Spleen (tissue), 11 donors: ENCODE data around the gene KYNU. TPM values are rescaled to one million over a fixed set of nuclear protein-coding genes. Genes with fewer than 3 reads are reported as not detected.

ENCODE experiments used
- DNase-seq: peaks from one replicate; pipeline ENCODE4 v3.0.0-alpha.2; 2020
- H3K27ac ChIP-seq, 8 donors: fragments of 200-600 bp; sonication (generic) in 7 of 8; 1 replicate in 4 of 8; 2 replicates in 4 of 8; pipeline versions ENCODE4 v1.5.0 to v1.8.0; 2016 to 2021; ENCODE audit warnings: inconsistent platforms in 4 of 8, mild to moderate bottlenecking in 4 of 8, moderate library complexity in 1 of 8
- H3K27me3 ChIP-seq, 7 donors: fragments of 200-600 bp; sonication (generic) in 6 of 7; replicated peaks in 1 of 7; 1 replicate in 4 of 7; 2 replicates in 3 of 7; pipeline versions ENCODE4 v1.5.0 to v1.8.0; 2016 to 2021; ENCODE audit warnings: inconsistent platforms in 3 of 7, mild to moderate bottlenecking in 1 of 7
- H3K36me3 ChIP-seq, 6 donors: fragments of 200-600 bp; sonication (generic) in 5 of 6; 1 replicate in 4 of 6; 2 replicates in 2 of 6; pipeline versions ENCODE4 v1.5.0 to v1.8.0; 2016 to 2021; ENCODE audit warnings: inconsistent platforms in 2 of 6
- H3K4me1 ChIP-seq, 6 donors: fragments of 200-600 bp; sonication (generic) in 5 of 6; 1 replicate in 3 of 6; 2 replicates in 3 of 6; pipeline versions ENCODE4 v1.5.0 to v1.8.0; 2016 to 2021; ENCODE audit warnings: inconsistent platforms in 3 of 6
- H3K4me3 ChIP-seq, 8 donors: fragments of 200-600 bp; sonication (generic) in 7 of 8; 1 replicate in 4 of 8; 2 replicates in 4 of 8; pipeline versions ENCODE4 v1.5.0 to v1.8.0; 2016 to 2021; ENCODE audit warnings: inconsistent platforms in 4 of 8, mild to moderate bottlenecking in 4 of 8, moderate library complexity in 2 of 8
- H3K9me3 ChIP-seq, 8 donors: fragments of 200-600 bp; sonication (generic) in 7 of 8; 1 replicate in 4 of 8; 2 replicates in 4 of 8; pipeline versions ENCODE4 v1.5.0 to v1.8.0; 2016 to 2021; ENCODE audit warnings: inconsistent platforms in 4 of 8
- POLR2A ChIP-seq, 3 donors: fragments of 450-650 bp; IDR thresholded peaks; one replicate each; pipeline ENCODE4 v1.5.1; 2017; ENCODE audit warnings: antibody characterized with exemption in 3 of 3, mild to moderate bottlenecking in 1 of 3
- POLR2AphosphoS5 ChIP-seq, 3 donors: sonication (generic); formaldehyde crosslinking; IDR thresholded peaks; one replicate each; pipeline ENCODE4 v1.5.1; 2017; ENCODE audit warnings: antibody characterized with exemption in 3 of 3
- WGBS, 5 donors: extraction: QIAGEN DNeasy Blood & Tissue Kit in 3 of 5; methylation state at CpG; one replicate each; pipeline versions ENCODE4 v1.1.5 to v1.1.7; 2013 to 2018; 5-methylcytosine and 5-hydroxymethylcytosine counted together
- intact Hi-C: fragments of 100-400 bp; cut with DNase I; formaldehyde crosslinking; loops from one replicate; pipeline ENCODE4 v1.15.0; 2023; ENCODE audit warnings: low total_unique reads
- polyA plus RNA-seq, 3 donors: library from polyadenylated mRNA; stranded (reverse); fragments of 200-250 nt; gene quantifications; one replicate each; pipeline ENCODE4 v1.2.1, GENCODE V29; 2013
- total RNA-seq, 7 donors: library from RNA; depleted of rRNA in 3 of 7; stranded (reverse); fragments of >200 nt in 3 of 7; fragmentation: NEBNext Ultra II Directional in 4 of 7; extraction: Animal tissue kit (Norgen Biotek cat#: 25700) in 4 of 7; gene quantifications; one replicate each; pipeline versions ENCODE4 v1.1.0 to v1.2.1, GENCODE V29; 2016 to 2021
- TF ChIP-seq, protein P1 (sequence below), 11 experiments: fragments of 200-600 bp in 7 of 11; fragments of 450-650 bp in 4 of 11; sonication (generic) in 4 of 11; IDR thresholded peaks in 8 of 11; conservative IDR thresholded peaks in 3 of 11; 1 replicate in 7 of 11; 2 replicates in 4 of 11; pipeline versions ENCODE4 v1.4.0 to v1.8.0; 2016 to 2021; ENCODE audit warnings: antibody characterized with exemption in 11 of 11, inconsistent platforms in 4 of 11, mild to moderate bottlenecking in 1 of 11
- donor health status: healthy with polysubstance abuse.
- donor health status: DM: no; HTN: no; CAD: no; lungs with moderate emphysema.
- donor health status: DM: no; HTN: no; CAD: no.
- donor health status: Bipolar disorder and iron deficiency.
- donor health status: healthy.
- donor health status: DM: no; HTN: no; CAD: no.
- donor health status: DM: yes; HTN: yes; CAD: no.

The KYNU gene
- total and polyA plus RNA-seq, 10 donors = 11.1 to 38.4 (median 20.8) TPM

DNA sequence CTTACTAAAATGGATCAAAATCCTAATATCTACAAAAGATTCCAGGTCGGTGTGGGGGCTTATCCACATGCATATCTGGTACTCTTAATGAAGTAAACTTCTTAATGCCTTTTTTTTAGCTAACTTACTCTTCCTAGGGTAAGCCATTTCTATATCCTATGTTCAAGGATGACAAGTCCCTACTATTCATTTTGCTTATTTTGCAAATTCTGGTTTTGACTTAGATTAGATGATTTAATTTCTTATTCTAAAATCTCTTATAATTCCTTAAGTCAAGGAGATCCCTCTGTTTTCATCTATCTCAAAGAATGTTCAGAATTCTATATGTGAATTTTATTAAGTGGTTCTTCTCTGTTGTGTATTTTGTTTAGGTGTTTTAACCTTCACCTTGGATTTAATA, 79.7 kb downstream of the KYNU start:
- Histone ChIP-seq H3K36me3 (peaks cover 0 to 69% (median 2%) of the 10 kb centered on the region in 6 donors), H3K4me1 (no peaks in the 10 kb centered on the region), H3K27me3 (no peaks in the 10 kb centered on the region), H3K9me3 (no peaks in the 10 kb centered on the region), H3K4me3 (no peak overlapping the region), H3K27ac (no peak overlapping the region)
- WGBS, 5 donors = 75 to 87% (median 85%) methylated on average over 1 of the region's 1 CpG
- no peak for TF ChIP-seq POLR2A (IDR thresholded peaks at IDR 0.05)
- no peak for TF ChIP-seq POLR2AphosphoS5 (IDR thresholded peaks at IDR 0.05)
- TF ChIP-seq, protein P1, sequence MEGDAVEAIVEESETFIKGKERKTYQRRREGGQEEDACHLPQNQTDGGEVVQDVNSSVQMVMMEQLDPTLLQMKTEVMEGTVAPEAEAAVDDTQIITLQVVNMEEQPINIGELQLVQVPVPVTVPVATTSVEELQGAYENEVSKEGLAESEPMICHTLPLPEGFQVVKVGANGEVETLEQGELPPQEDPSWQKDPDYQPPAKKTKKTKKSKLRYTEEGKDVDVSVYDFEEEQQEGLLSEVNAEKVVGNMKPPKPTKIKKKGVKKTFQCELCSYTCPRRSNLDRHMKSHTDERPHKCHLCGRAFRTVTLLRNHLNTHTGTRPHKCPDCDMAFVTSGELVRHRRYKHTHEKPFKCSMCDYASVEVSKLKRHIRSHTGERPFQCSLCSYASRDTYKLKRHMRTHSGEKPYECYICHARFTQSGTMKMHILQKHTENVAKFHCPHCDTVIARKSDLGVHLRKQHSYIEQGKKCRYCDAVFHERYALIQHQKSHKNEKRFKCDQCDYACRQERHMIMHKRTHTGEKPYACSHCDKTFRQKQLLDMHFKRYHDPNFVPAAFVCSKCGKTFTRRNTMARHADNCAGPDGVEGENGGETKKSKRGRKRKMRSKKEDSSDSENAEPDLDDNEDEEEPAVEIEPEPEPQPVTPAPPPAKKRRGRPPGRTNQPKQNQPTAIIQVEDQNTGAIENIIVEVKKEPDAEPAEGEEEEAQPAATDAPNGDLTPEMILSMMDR (IDR thresholded peaks at IDR 0.05 in 8 of 11, conservative IDR thresholded peaks at IDR 0.05 in 3 of 11) = no peak
- intact Hi-C loops = no loop called here
- no peak for DNase-seq

DNA sequence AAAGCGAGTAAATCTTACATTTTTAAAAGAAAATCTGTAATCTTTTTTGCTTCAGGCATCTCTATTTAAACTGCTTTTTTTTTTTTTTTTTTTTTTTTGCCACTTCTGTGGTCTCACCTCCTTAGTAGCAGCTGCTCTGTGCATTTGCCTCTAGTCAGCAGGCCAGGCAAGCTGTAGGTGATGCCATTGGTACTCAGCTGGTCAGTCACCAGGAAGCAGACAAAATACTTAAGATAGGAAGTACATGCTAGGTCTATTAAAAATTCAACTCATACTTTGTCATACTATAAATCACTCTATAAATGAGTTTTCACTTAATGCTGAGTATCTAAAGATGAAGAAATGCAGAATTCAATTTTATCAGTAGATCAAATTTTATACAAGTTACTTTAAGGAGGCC, 83.7 kb downstream of the KYNU start:
- no peak for DNase-seq
- Histone ChIP-seq H3K4me1 (no peaks in the 10 kb centered on the region), H3K36me3 (peaks cover 0 to 89% (median 5%) of the 10 kb centered on the region in 6 donors), H3K9me3 (peaks cover 0 to 23% (median 9%) of the 10 kb centered on the region in 8 donors), H3K27ac (no peak overlapping the region), H3K27me3 (no peaks in the 10 kb centered on the region), H3K4me3 (no peak overlapping the region)
- TF ChIP-seq POLR2A (IDR thresholded peaks at IDR 0.05) (no peak), POLR2AphosphoS5 (IDR thresholded peaks at IDR 0.05) (no peak)
- TF ChIP-seq, protein P1 (IDR thresholded peaks at IDR 0.05 in 8 of 11, conservative IDR thresholded peaks at IDR 0.05 in 3 of 11) = no peak
- intact Hi-C loops = no loop called here
- 87 to 100% (median 91%) methylated on average over 1 of the region's 1 CpG for WGBS, 5 donors

DNA sequence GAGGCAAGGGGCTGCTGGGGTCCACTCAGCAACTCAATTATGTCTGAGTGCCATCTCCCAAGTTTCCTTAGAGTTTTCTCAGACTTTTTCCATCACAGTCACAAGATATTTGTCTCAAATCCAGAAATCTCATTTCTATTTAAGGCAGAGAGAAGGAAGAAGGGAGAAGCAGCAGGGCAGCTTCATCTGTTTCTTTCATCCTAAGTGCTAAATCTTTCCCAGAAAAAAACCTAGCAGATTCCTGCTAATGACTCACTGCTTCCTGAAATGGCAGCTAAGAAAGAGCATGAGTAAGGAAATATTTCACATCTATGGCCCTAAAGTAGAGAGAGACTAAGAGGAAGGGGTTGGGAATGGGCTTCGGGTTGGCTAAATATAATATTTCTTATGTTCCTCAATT, 88.0 kb downstream of the KYNU start:
- Histone ChIP-seq H3K36me3 (peaks cover 0 to 72% (median 5%) of the 10 kb centered on the region in 6 donors), H3K27me3 (no peaks in the 10 kb centered on the region), H3K9me3 (peaks cover 0 to 23% (median 9%) of the 10 kb centered on the region in 8 donors), H3K27ac (no peak overlapping the region), H3K4me3 (no peak overlapping the region), H3K4me1 (no peaks in the 10 kb centered on the region)
- 88 to 96% (median 89%) methylated on average over 1 of the region's 1 CpG for WGBS, 5 donors
- intact Hi-C loops = no loop called here
- DNase-seq = no peak
- TF ChIP-seq POLR2AphosphoS5 (IDR thresholded peaks at IDR 0.05) = no peak
- TF ChIP-seq, protein P1 (IDR thresholded peaks at IDR 0.05 in 8 of 11, conservative IDR thresholded peaks at IDR 0.05 in 3 of 11) = no peak
- TF ChIP-seq POLR2A (IDR thresholded peaks at IDR 0.05) = no peak

DNA sequence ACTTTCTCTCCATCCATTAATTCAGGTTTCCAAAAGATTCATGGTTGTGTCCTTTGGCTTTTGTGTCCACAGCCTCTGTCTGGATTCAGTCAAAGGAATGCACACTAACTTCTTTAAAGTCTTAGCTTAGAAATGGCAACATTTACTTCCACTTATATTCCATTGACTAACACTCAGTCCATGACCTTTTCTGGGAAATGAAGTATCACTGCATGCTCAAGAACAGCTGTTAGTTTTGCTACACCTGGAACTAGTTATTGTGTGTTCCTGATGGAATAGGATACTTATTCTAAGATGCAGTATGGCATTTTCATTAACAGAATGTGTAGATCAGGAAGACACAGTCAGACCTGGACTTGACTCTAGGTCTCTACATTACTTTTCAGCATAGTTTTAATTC, 88.8 kb downstream of the KYNU start:
- no peaks in the 10 kb centered on the region for H3K4me1 ChIP-seq
- TF ChIP-seq POLR2A (IDR thresholded peaks at IDR 0.05) = no peak
- TF ChIP-seq, protein P1 (IDR thresholded peaks at IDR 0.05 in 8 of 11, conservative IDR thresholded peaks at IDR 0.05 in 3 of 11) = no peak
- TF ChIP-seq POLR2AphosphoS5 (IDR thresholded peaks at IDR 0.05) = no peak
- H3K27me3 ChIP-seq = no peaks in the 10 kb centered on the region
- intact Hi-C loops = no loop called here
- no peak overlapping the region for H3K4me3 ChIP-seq
- peaks cover 0 to 23% (median 9%) of the 10 kb centered on the region in 8 donors for H3K9me3 ChIP-seq
- H3K27ac ChIP-seq = no peak overlapping the region
- no peak for DNase-seq
- H3K36me3 ChIP-seq = peaks cover 0 to 68% (median 3%) of the 10 kb centered on the region in 6 donors
